Peyer's patch (tissue), 4 donors: ENCODE results near the gene RMDN2. TPM values are rescaled to one million over a fixed set of nuclear protein-coding genes. Genes with fewer than 3 reads are reported as not detected.

ENCODE experiments used
- DNase-seq, 3 donors: peaks; one replicate each; pipeline ENCODE4 v3.0.0-alpha.2; 2017 to 2019
- H3K27ac ChIP-seq, 4 donors: fragments of 200-600 bp; sonication (generic); one replicate each; pipeline ENCODE4 v1.5.1; 2016 to 2019
- H3K27me3 ChIP-seq, 2 donors: fragments of 200-600 bp; sonication (generic); one replicate each; pipeline ENCODE4 v1.5.1; 2019
- H3K36me3 ChIP-seq, 3 donors: fragments of 200-600 bp; sonication (generic); one replicate each; pipeline ENCODE4 v1.5.1; 2016 to 2019
- H3K4me1 ChIP-seq, 4 donors: fragments of 200-600 bp; sonication (generic); one replicate each; pipeline ENCODE4 v1.5.1; 2016 to 2019
- H3K4me3 ChIP-seq, 4 donors: fragments of 200-600 bp; sonication (generic); 1 replicate in 3 of 4; 2 replicates in 1 of 4; pipeline ENCODE4 v1.5.1; 2016 to 2019; ENCODE audit warnings: mild to moderate bottlenecking in 1 of 4
- H3K9me3 ChIP-seq, 4 donors: fragments of 200-600 bp; sonication (generic); one replicate each; pipeline ENCODE4 v1.5.1; 2016 to 2019; ENCODE audit warnings: mild to moderate bottlenecking in 1 of 4
- CTCF ChIP-seq, 6 experiments: fragments of 450-650 bp in 4 of 6; fragments of 200-600 bp in 2 of 6; sonication (generic) in 1 of 6; IDR thresholded peaks; one replicate each; pipeline ENCODE4 v1.5.1; 2017 to 2019; ENCODE audit warnings: antibody characterized with exemption in 6 of 6, mild to moderate bottlenecking in 3 of 6, moderate library complexity in 1 of 6
- POLR2A ChIP-seq, 2 donors: fragments of 450-650 bp; IDR thresholded peaks; one replicate each; pipeline ENCODE4 v1.5.1; 2017; ENCODE audit warnings: antibody characterized with exemption in 2 of 2, mild to moderate bottlenecking in 2 of 2, moderate library complexity in 2 of 2
- total RNA-seq, 4 donors: library from RNA; depleted of rRNA; stranded (reverse); fragments of >200 nt; gene quantifications; one replicate each; pipeline ENCODE4 v1.1.0, GENCODE V29; 2016

RMDN2 gene
- total RNA-seq, 4 donors from 2014 or later = 13.2 to 39.0 (median 30.9) TPM

GRCh38 chr2:37880551-37880950 is 44.5 kb upstream of the RMDN2 start:
- TF ChIP-seq POLR2A (IDR thresholded peaks at IDR 0.05) (no peak), CTCF (IDR thresholded peaks at IDR 0.05) (no peak)
- H3K4me1 ChIP-seq = no peaks in the 10 kb centered on the region
- H3K27ac ChIP-seq = no peak overlapping the region
- DNase-seq = no peak
- no peaks in the 10 kb centered on the region for H3K27me3 ChIP-seq
- no peaks in the 10 kb centered on the region for H3K9me3 ChIP-seq
- no peaks in the 10 kb centered on the region for H3K36me3 ChIP-seq
- no peak overlapping the region for H3K4me3 ChIP-seq

GRCh38 chr2:37881397-37881796 is 43.7 kb upstream of the RMDN2 start:
- H3K27ac ChIP-seq = no peak overlapping the region
- H3K9me3 ChIP-seq = no peaks in the 10 kb centered on the region
- no peak overlapping the region for H3K4me3 ChIP-seq
- H3K4me1 ChIP-seq = no peaks in the 10 kb centered on the region
- H3K27me3 ChIP-seq = no peaks in the 10 kb centered on the region
- TF ChIP-seq POLR2A (IDR thresholded peaks at IDR 0.05) (no peak), CTCF (IDR thresholded peaks at IDR 0.05) (no peak)
- no peaks in the 10 kb centered on the region for H3K36me3 ChIP-seq
- peak in 1 of 3 donors; percentile 58 for DNase-seq

GRCh38 chr2:37882036-37882435 is 43.1 kb upstream of the RMDN2 start:
- Histone ChIP-seq H3K9me3 (no peaks in the 10 kb centered on the region), H3K4me3 (no peak overlapping the region), H3K27ac (no peak overlapping the region), H3K4me1 (no peaks in the 10 kb centered on the region), H3K27me3 (no peaks in the 10 kb centered on the region), H3K36me3 (no peaks in the 10 kb centered on the region)
- TF ChIP-seq CTCF (IDR thresholded peaks at IDR 0.05) = no peak
- no peak for TF ChIP-seq POLR2A (IDR thresholded peaks at IDR 0.05)
- DNase-seq = no peak

GRCh38 chr2:37883518-37883917 is 41.6 kb upstream of the RMDN2 start:
- no peak for DNase-seq
- no peak overlapping the region for H3K4me3 ChIP-seq
- H3K4me1 ChIP-seq = no peaks in the 10 kb centered on the region
- TF ChIP-seq CTCF (IDR thresholded peaks at IDR 0.05) (no peak), POLR2A (IDR thresholded peaks at IDR 0.05) (no peak)
- H3K9me3 ChIP-seq = no peaks in the 10 kb centered on the region
- no peaks in the 10 kb centered on the region for H3K27me3 ChIP-seq
- H3K36me3 ChIP-seq = no peaks in the 10 kb centered on the region
- no peak overlapping the region for H3K27ac ChIP-seq

- no peaks in the 10 kb centered on the region for H3K4me1 ChIP-seq
- no peak overlapping the region for H3K27ac ChIP-seq
- DNase-seq = no peak
- no peak for TF ChIP-seq CTCF (IDR thresholded peaks at IDR 0.05)
- TF ChIP-seq POLR2A (IDR thresholded peaks at IDR 0.05) = no peak
- H3K27me3 ChIP-seq = no peaks in the 10 kb centered on the region
- no peaks in the 10 kb centered on the region for H3K36me3 ChIP-seq
- no peaks in the 10 kb centered on the region for H3K9me3 ChIP-seq
- no peak overlapping the region for H3K4me3 ChIP-seq
Observed at GRCh38 chr2:37885329-37885993, 39.6 kb upstream of the RMDN2 start.

- no peak overlapping the region for H3K4me3 ChIP-seq
- TF ChIP-seq CTCF (IDR thresholded peaks at IDR 0.05) (no peak), POLR2A (IDR thresholded peaks at IDR 0.05) (no peak)
- H3K27ac ChIP-seq = no peak overlapping the region
- H3K4me1 ChIP-seq = peaks cover 0 to 7% (median 0%) of the 10 kb centered on the region in 4 donors
- H3K36me3 ChIP-seq = no peaks in the 10 kb centered on the region
- H3K9me3 ChIP-seq = no peaks in the 10 kb centered on the region
- no peaks in the 10 kb centered on the region for H3K27me3 ChIP-seq
- no peak for DNase-seq
Observed at GRCh38 chr2:37886745-37887144, 38.3 kb upstream of the RMDN2 start.
